HPDE6-E6E7 (cell line): ENCODE results near the gene OR7G3.

ENCODE experiments used
- DNase-seq: peaks from one replicate; pipeline ENCODE4 v3.0.0; 2011; ENCODE audit warnings: missing footprints; ENCODE audit errors: extremely low spot score

The OR7G3 gene

GRCh38 chr19:9126900-9127405, at the start of gene OR7G3:
TSS of gene OR7G3 (minus strand) at chr19:9126950. CDS start at chr19:9126950, 0 bp downstream.
- DNase-seq = no peak

- no peak for DNase-seq
These were observed 48.6 kb upstream of the OR7G3 start for GRCh38 chr19:9175326-9175725.

GRCh38 chr19:9171393-9171991, 44.7 kb upstream of the OR7G3 start:
- DNase-seq = no peak

- no peak for DNase-seq
These were observed 40.1 kb upstream of the OR7G3 start for GRCh38 chr19:9166846-9167245.

GRCh38 chr19:9165261-9165660, 38.5 kb upstream of the OR7G3 start:
- DNase-seq = no peak

GRCh38 chr19:9161427-9161826, 34.7 kb upstream of the OR7G3 start:
- no peak for DNase-seq

GRCh38 chr19:9159891-9160290, 33.1 kb upstream of the OR7G3 start:
- no peak for DNase-seq

- no peak for DNase-seq
These were observed 29.6 kb upstream of the OR7G3 start for GRCh38 chr19:9156304-9156703.

GRCh38 chr19:9155591-9155990, 28.8 kb upstream of the OR7G3 start:
- DNase-seq = no peak

GRCh38 chr19:9151367-9151766, 24.6 kb upstream of the OR7G3 start:
- no peak for DNase-seq

- no peak for DNase-seq
These were observed 23.9 kb upstream of the OR7G3 start for GRCh38 chr19:9150650-9151049.

- no peak for DNase-seq
These were observed 23.2 kb upstream of the OR7G3 start for GRCh38 chr19:9149997-9150396.

- no peak for DNase-seq
These were observed 21.9 kb upstream of the OR7G3 start for GRCh38 chr19:9148697-9149096.

GRCh38 chr19:9146882-9147281, 20.1 kb upstream of the OR7G3 start:
- no peak for DNase-seq

GRCh38 chr19:9144920-9145319, 18.2 kb upstream of the OR7G3 start:
- DNase-seq = no peak

GRCh38 chr19:9140159-9140874, 13.6 kb upstream of the OR7G3 start, which contains the start of gene ZNF317:
TSS of gene ZNF317 (plus strand) at chr19:9140397. CDS start at chr19:9156017, 15,620 bp downstream.
- peak; percentile 86 for DNase-seq

GRCh38 chr19:9139609-9140158, 12.9 kb upstream of the OR7G3 start:
- no peak for DNase-seq

- no peak for DNase-seq
These were observed 5.7 kb upstream of the OR7G3 start for GRCh38 chr19:9132422-9132821.

- DNase-seq = no peak
These were observed 4.2 kb upstream of the OR7G3 start for GRCh38 chr19:9130965-9131364.

- peak; percentile 87 for DNase-seq
These were observed 1.4 kb upstream of the OR7G3 start for GRCh38 chr19:9128171-9128570.

- no peak for DNase-seq
These were observed 10.2 kb downstream of the OR7G3 start for GRCh38 chr19:9116547-9116946.

GRCh38 chr19:9115307-9115813, 11.4 kb downstream of the OR7G3 start, which contains the start of gene OR7G1:
TSS of gene OR7G1 (minus strand) at chr19:9115763. CDS start at chr19:9115763, 0 bp downstream.
- DNase-seq = no peak

- DNase-seq = no peak
These were observed 16.8 kb downstream of the OR7G3 start for GRCh38 chr19:9109959-9110358.
